COLO668 (cell line): ENCODE data around the gene KCNN4.

Experiments
- DNase-seq: peaks from one replicate; lab custom pipeline; 2025; ENCODE audit not compliant: unreplicated experiment; lab: John Stamatoyannopoulos, UW

Gene KCNN4

DNA sequence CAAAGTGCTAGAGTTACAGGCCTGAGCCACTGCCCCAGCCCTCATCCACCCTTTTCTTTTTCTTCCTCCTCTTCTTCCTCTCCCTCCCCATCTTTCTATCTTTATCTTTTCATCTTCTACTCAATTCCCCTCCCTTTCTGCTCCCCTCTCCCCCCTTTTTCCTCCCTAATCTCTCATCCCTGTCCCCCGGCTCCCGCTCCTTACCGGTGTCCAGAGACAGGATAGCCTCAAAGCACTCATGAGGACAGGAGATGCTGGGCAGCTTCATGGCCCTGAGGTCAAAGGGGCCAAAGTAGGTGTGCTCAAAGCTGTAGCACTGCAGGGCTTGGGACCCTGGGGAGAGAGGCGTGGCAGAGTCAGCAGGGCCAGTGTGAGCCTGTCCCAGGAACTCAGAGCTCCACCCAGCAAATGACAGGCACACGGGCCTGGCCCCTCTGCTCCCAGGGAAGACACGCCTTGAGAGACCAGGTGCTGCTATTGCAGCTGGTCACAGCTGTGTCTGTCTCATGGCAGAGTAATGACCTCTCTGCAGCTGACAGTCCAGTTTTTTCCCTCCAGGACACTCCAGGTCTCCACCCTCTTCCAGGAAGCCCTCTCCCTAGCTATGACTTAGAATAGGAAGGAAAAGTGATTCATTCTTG lies 18.8 kb upstream of the KCNN4 start:
- DNase-seq: peak; percentile 34

- DNase-seq: peak; percentile 72
Observed at GRCh38 chr19:43798546-43799409, 18.0 kb upstream of the KCNN4 start.

- no peak for DNase-seq
Observed at GRCh38 chr19:43798026-43798545, 17.3 kb upstream of the KCNN4 start.

GRCh38 chr19:43797556-43797955 lies 16.8 kb upstream of the KCNN4 start:
- no peak for DNase-seq

GRCh38 chr19:43797118-43797517 lies 16.3 kb upstream of the KCNN4 start:
- no peak for DNase-seq

DNA sequence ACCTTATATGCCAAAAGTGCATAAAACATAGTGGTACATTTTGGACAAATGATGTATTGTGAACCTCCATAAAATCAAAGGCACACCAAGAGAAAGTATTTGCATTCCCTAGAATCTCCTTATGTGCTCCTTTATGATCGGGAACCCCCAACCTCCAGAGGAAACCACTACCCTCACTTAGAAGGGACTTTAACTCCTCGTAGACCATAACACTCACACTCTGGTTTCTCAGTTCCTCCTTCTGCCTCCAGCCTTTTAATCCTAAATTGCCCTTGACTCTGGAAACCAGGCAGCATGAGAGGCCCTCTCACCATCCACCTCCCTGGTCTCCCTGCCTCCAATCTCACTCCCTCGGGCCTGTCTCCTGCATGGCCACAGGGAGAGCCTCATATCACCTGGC lies 9.8 kb upstream of the KCNN4 start:
- DNase-seq: no peak

DNA sequence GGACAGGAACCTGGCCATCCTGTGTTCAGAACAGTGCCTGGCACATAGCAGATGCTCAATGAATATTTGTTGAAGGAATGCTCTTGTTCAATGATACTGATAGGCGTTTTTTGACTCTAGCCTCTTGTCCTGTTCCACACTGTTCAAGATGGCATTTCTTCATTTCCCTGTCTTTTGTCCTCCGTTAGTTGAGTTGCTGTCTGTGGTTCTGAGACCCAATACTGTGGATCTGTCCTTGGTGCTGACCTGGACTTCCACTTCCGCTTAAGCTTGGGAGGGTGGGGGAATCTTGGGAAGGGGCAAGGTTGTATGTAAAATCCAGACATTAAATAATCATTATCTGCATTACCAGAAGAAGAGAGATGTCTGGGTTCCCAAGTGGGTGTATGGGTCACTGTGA lies 8.3 kb upstream of the KCNN4 start:
- DNase-seq: no peak

GRCh38 chr19:43786665-43787064 lies 5.9 kb upstream of the KCNN4 start:
- no peak for DNase-seq

GRCh38 chr19:43784981-43785808 lies 4.4 kb upstream of the KCNN4 start:
- peak; percentile 53 for DNase-seq

GRCh38 chr19:43784241-43784980 lies 3.6 kb upstream of the KCNN4 start:
- DNase-seq: no peak

DNA sequence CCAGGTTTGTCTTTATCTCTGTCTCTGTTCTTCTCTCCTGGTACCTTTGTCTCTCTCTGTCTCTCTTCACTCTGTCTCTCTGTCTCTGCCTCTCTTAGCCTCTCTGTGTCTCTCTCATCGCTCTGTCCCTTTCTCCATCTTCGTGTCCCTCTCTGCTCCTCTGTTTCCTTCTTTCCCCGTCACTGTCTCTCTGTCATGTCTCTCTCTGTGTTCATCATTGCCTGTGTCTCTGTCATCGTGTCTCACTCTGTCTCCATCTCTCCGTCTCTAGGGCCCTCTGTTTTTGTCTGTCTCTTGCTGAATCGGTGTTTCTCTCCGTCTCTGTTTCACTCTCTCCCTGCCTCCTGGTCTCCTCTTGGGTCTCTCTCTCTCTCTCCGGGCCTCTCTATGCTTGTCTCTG lies 2.9 kb upstream of the KCNN4 start:
- no peak for DNase-seq

DNA sequence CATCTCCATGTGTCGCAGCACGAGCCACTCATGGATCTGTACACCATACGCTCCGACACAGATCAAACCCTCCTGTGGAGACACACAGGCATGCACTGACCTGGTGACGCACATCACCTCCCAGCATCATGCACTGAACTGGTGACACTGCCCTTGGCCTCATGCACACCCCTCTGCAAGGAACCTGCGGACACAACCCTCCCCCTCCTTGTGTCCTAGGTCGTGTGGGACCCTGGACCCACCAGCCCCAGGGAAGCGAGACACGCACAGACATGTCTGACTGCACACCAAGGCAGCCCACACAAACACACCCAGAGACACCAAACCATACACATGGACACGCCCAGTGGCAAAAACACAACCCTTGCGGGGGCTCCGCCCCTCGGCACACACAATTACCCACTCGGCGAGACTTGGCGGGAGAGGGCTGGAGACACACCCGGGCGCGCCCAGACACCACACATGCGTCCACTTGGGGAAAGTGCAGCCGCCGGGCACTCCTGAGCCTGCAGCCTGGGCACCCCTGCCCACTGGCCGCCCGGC lies 2.0 kb upstream of the KCNN4 start:
- DNase-seq: peak; percentile 27

DNA sequence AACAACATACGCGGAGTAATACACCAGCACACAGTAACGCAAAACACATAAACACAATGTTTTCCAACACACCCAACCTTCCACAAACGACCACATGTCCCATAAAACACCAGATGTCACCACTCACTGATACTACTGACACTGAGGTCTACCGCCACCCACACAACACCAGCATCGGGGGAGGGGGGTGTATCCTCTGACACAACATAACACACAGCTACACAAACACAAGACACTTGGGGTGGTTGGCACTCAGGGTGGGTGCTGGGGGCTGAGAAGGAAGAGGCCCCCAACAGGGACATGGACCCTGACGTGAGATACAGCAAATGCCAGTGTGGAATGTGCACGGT lies 1.5 kb upstream of the KCNN4 start:
- no peak for DNase-seq

- DNase-seq: no peak
Observed at GRCh38 chr19:43781630-43782310, 997 bp upstream of the KCNN4 start.

DNA sequence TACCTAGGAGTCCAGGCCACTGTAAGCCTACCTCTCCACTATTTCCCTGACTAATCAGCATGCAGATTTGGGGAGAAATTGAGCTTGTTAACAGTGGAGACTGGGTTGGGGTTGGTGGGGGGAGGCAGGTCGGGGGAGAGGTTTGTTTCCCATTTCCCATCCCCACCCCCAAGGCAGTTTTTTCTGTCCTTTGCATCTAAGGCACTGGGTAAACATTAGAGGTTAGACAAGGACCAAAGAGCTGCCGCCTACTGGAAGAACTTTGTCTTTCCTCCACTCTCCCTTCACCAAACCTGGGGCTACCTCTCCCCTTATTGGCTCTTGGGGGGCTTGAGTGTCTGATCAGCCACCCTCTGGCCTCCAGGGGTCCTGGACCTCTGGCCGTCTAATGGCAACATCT lies 953 bp downstream of the KCNN4 start:
- DNase-seq: no peak

DNA sequence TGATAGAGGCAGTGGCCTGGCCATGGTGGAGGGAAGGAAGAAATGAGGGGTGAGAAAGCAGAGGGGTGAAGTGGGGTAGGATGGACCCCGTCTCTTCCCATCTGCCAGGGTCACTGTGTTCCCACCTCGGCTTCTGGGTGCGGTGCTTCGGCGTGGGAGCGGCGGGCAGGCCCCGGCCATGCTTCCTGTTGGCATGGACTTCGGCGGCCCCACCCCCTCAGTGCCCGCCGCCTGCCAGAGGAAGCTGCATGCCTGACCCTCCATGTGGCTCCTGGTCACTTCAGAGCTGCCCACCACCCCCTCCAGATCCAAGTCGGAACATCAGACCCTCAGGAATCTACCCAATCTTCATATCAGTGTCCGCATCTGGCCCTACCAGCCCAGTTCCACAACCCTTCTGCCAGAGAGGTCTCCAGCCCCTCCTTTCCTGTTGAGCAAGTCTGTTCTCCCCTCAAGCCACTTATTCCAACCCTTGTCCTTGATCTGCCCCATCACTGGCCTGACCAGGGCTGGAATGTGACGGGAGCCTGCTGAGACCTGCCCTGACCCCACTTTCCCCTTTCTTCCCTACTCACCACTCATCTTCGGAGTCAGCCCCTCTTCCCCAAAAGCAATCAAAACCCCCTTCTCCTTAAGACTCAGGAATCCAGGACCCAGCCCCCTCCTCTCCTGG lies 1.5 kb downstream of the KCNN4 start:
- DNase-seq: no peak

GRCh38 chr19:43778651-43779050 lies 2.1 kb downstream of the KCNN4 start:
- DNase-seq: peak; percentile 74

DNA sequence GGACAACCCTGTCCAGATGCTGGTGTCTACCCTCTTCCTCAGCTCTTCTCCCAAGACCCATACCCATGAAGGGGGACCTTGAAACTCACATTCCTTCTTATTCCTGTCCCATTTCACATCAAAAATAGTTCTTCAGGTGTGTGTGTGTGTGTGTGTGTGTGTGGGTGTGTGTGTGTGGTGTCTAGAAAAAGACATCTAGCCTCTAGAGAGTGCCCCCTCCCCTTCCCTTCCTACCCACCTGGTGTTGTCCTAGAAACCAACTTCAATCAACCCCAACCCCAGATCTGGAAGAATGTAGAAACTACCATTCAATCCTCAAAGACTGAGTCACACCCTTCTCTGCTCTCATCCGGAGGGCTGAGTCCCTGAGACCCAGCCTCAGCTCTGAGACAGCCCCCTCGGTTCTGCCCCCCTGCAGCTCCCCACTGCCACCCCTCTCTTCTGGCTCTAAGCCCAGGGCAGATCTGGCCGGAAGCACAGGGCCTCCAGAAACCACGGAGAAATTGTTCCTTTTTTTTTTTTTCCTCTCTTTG lies 3.5 kb downstream of the KCNN4 start:
- no peak for DNase-seq

DNA sequence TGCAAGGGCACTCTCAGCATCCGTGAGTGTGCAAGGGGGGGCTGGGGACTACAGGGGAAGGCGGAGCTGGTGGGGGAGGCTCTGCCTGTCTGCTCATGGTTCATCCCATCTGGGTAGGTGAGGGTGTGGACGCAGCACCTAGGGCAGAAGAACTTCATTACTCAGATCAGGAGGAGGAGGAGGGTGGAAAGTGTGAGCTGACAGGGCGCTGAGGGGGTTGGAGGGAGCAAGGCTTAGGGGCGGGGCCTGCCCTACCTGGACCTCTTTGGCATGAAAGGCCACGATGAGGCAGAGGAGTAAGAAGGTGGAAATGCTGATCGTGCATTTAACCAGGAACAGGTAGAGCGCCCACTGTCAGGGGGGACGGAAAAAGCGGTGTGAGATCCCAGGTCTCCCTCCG lies 4.5 kb downstream of the KCNN4 start:
- no peak for DNase-seq
